Neural progenitor cell (in vitro differentiated cells): ENCODE measurements around the gene IL10RB.

ENCODE experiments used
- CTCF ChIP-seq: fragments of 200-600 bp; sonication (generic); IDR thresholded peaks from 2 replicates; pipeline ENCODE4 v1.5.1; 2017; ENCODE audit warnings: antibody characterized with exemption, mild to moderate bottlenecking
- EZH2 ChIP-seq: fragments of 200-600 bp; sonication (generic); IDR thresholded peaks from 2 replicates; pipeline ENCODE4 v1.6.1; 2017; ENCODE audit warnings: antibody characterized with exemption, mild to moderate bottlenecking, moderate library complexity

- no peak for TF ChIP-seq EZH2
- TF ChIP-seq CTCF: no peak
Observed at GRCh38 chr21:33265664-33266049, 510 bp upstream of the IL10RB start.
